GM12891 (cell line): ENCODE data around the gene BNC2.

Experiments used
- DNase-seq: peaks from one replicate; pipeline ENCODE4 v3.0.0; 2011; ENCODE audit warnings: low spot score; ENCODE audit not compliant: insufficient read length
- FAIRE-seq: peaks from 2 replicates; lab custom pipeline; 2011; peaks lifted over from hg19 to GRCh38; lab: Jason Lieb, UNC
- PAX5 ChIP-seq: IDR thresholded peaks from 2 replicates; pipeline ENCODE4 v1.6.1; 2011; ENCODE audit warnings: low read length, moderate library complexity, mild to moderate bottlenecking; ENCODE audit not compliant: insufficient read depth, severe bottlenecking
- POLR2A ChIP-seq: IDR thresholded peaks from 2 replicates; pipeline ENCODE4 v1.6.1; 2011; ENCODE audit warnings: low read depth, low read length, control low read depth
- POLR2AphosphoS5 ChIP-seq: IDR thresholded peaks from 2 replicates; pipeline ENCODE4 v1.6.1; 2011; ENCODE audit warnings: low read depth, low read length, control low read depth
- POU2F2 ChIP-seq: IDR thresholded peaks from 2 replicates; pipeline ENCODE4 v1.6.1; 2011; ENCODE audit warnings: low read depth, mild to moderate bottlenecking, control low read depth, low read length, moderate library complexity
- SPI1 ChIP-seq: IDR thresholded peaks from 2 replicates; pipeline ENCODE4 v1.6.1; 2011; ENCODE audit warnings: low read depth, low read length, control low read depth
- TAF1 ChIP-seq: IDR thresholded peaks from 2 replicates; pipeline ENCODE4 v1.6.1; 2011; ENCODE audit warnings: low read depth, low read length, control low read depth

Gene BNC2

GRCh38 chr9:16680975-16681651, 189.4 kb downstream of the BNC2 start:
- no peak for TF ChIP-seq POLR2AphosphoS5
- TF ChIP-seq TAF1: no peak
- FAIRE-seq: no peak
- DNase-seq: no peak

DNA sequence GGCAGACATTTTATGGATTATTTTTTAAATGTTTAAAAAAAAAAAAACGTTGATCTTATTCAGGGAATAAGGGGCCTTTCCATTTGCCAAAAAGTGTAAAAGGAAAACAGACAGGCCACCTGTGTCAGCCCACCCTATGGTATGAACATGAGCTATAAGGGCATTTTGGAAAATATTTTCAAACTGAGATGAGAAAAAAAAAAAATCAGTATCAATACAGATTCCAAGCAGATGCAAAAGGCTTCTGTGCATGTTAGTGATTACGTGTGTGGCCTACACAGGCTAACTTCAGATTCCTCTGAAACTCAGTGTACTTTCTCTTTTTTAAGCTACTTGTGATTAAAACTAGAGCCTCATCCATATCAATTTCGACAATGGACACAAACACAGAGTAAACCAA, 189.9 kb downstream of the BNC2 start:
- TF ChIP-seq TAF1 (no peak), POLR2AphosphoS5 (no peak), PAX5 (no peak), POLR2A (no peak), POU2F2 (no peak), SPI1 (no peak)
- FAIRE-seq (no peak), DNase-seq (no peak)

- FAIRE-seq (no peak), DNase-seq (no peak)
- TF ChIP-seq PAX5: no peak
- no peak for TF ChIP-seq TAF1
- no peak for TF ChIP-seq POU2F2
- TF ChIP-seq POLR2AphosphoS5: no peak
- TF ChIP-seq SPI1: no peak
- no peak for TF ChIP-seq POLR2A
Measured at GRCh38 chr9:16679327-16679821, 191.1 kb downstream of the BNC2 start.

GRCh38 chr9:16676519-16676918, 194.0 kb downstream of the BNC2 start:
- FAIRE-seq (no peak), DNase-seq (no peak)
- TF ChIP-seq POLR2A: no peak

GRCh38 chr9:16675131-16675530, 195.3 kb downstream of the BNC2 start:
- no peak for TF ChIP-seq POLR2A
- TF ChIP-seq POU2F2: no peak
- no peak for TF ChIP-seq SPI1
- no peak for TF ChIP-seq PAX5
- no peak for TF ChIP-seq POLR2AphosphoS5
- no peak for TF ChIP-seq TAF1

GRCh38 chr9:16673171-16673570, 197.3 kb downstream of the BNC2 start:
- DNase-seq (no peak), FAIRE-seq (no peak)
- no peak for TF ChIP-seq PAX5
- TF ChIP-seq POLR2AphosphoS5: no peak
- no peak for TF ChIP-seq POU2F2
- no peak for TF ChIP-seq TAF1
- TF ChIP-seq POLR2A: no peak
- no peak for TF ChIP-seq SPI1

More at GRCh38 chr9:16675131-16675530, 195.3 kb downstream of the BNC2 start:
- DNase-seq (no peak), FAIRE-seq (no peak)

GRCh38 chr9:16672501-16672900, 198.0 kb downstream of the BNC2 start:
- no peak for FAIRE-seq
- no peak for TF ChIP-seq SPI1
- TF ChIP-seq POLR2AphosphoS5: no peak
- no peak for TF ChIP-seq POU2F2
- TF ChIP-seq PAX5: no peak
- TF ChIP-seq POLR2A: no peak
- TF ChIP-seq TAF1: no peak

GRCh38 chr9:16671591-16672137, 198.8 kb downstream of the BNC2 start:
- TF ChIP-seq POLR2A (no peak), POLR2AphosphoS5 (no peak), PAX5 (no peak), TAF1 (no peak), POU2F2 (no peak), SPI1 (no peak)
- FAIRE-seq: no peak
- no peak for DNase-seq

More at GRCh38 chr9:16672501-16672900, 198.0 kb downstream of the BNC2 start:
- no peak for DNase-seq

GRCh38 chr9:16670791-16671190, 199.7 kb downstream of the BNC2 start:
- no peak for TF ChIP-seq PAX5
- no peak for TF ChIP-seq SPI1
- no peak for TF ChIP-seq POU2F2
- no peak for TF ChIP-seq POLR2A
- TF ChIP-seq TAF1: no peak
- TF ChIP-seq POLR2AphosphoS5: no peak
- FAIRE-seq (no peak), DNase-seq (no peak)

DNA sequence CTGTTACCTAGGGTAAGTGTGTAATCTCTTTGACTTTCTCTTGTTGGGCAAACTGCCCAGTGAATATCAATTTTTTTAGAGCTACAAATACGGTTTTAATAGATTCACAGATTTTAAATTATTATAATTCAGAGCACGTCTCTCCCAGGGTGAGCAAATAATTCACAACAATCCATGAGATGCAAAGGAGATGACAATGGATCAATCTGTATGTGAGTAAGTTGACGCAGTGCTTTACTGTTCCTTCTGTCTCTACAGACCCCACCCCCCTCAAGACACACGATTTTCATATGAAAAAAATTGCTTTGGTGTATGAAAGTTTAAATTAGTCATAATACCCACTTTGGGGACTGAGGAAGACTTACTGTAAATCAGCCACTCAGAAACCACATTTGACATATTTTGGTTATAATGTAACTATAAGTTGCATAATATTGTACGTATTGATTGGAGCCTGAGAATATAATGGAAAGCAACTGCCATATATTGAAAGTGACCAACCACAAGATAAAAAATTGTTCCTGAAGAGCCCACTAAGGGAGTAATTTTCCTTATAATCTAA, 201.7 kb downstream of the BNC2 start:
- no peak for TF ChIP-seq PAX5
- TF ChIP-seq POU2F2: no peak
- no peak for TF ChIP-seq TAF1
- TF ChIP-seq POLR2AphosphoS5: no peak
- TF ChIP-seq POLR2A: no peak
- no peak for TF ChIP-seq SPI1
- FAIRE-seq: no peak
- DNase-seq: no peak
